COLO829 (cell line): ENCODE results near the gene FGF11.
"Not testable (repeated sequence)": the region's sequence is repeated elsewhere in the genome, so short reads cannot be mapped to it uniquely, and the experiment has no call there.

Experiments used
- DNase-seq: peaks from one replicate; pipeline ENCODE4 v3.0.0; 2012; ENCODE audit warnings: low spot score

The FGF11 gene

DNA sequence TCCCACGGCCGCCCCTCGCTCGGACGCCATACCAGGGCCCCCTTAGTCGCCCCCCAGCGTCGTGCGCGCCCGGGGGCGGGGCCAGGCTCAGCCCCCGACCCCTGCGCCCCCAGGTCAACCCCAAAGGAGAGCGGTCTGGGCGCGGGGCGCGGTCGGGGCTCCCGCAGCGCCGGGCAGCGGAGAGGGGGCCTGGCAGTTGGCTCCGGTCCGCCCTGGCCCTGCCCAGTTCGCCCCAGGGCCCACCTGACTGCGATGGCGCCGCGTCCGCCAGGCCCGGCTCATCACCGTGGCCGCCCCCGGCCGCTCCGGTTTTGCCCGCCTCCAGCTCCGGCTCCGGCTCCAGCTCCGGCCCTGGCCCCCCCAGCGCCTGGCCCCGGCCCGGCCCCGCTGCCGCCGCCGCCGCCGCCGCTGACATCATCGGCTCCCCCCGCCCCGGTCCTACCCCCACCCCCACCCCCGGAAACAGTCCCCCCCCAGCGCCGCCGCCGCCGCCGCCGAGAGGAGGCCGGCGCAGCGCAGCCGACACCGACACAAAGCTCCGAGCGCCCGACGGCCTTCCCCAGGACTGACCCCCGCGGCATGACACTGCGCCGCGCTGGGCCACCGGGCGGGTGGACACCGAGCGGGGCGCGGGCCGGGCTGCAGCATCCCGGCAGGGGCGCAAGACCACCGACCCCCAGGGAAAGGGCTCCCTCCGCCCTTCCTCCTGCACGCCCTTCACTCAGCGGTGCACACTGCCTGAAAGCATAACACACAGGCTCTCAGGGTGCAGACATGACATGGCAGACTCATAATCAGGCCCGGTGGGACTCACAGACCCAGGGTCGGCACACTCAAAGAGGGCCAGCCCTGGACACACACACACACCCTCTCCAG, 40.1 kb downstream of the FGF11 start, which contains the start of gene ZBTB4:
Gene ZBTB4, minus strand, starts transcription at position 419 of the 876 bp plus-strand sequence. CDS start 12,830 bp downstream, outside the sequence.
- DNase-seq: no peak

DNA sequence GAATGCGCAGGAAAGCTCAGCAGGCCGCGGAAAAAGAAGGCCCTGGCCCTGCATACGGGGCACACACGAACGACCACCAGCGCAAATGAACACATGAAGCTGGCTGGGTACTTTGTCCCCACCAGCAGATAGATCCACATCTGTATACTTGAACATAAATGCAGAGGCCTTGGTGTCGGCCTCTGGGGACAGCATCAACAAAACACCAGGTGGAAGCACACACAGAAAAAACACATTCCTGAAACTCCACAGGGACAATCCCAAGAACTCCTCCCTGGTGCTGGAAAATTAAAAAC, 40.7 kb downstream of the FGF11 start:
- no peak for DNase-seq

GRCh38 chr17:7481275-7481674, 42.0 kb downstream of the FGF11 start, which contains the start of gene SLC35G6:
Gene SLC35G6 (plus strand): TSS chr17:7481446. CDS start chr17:7481517, 71 bp downstream.
- DNase-seq: not testable (repeated sequence)

DNA sequence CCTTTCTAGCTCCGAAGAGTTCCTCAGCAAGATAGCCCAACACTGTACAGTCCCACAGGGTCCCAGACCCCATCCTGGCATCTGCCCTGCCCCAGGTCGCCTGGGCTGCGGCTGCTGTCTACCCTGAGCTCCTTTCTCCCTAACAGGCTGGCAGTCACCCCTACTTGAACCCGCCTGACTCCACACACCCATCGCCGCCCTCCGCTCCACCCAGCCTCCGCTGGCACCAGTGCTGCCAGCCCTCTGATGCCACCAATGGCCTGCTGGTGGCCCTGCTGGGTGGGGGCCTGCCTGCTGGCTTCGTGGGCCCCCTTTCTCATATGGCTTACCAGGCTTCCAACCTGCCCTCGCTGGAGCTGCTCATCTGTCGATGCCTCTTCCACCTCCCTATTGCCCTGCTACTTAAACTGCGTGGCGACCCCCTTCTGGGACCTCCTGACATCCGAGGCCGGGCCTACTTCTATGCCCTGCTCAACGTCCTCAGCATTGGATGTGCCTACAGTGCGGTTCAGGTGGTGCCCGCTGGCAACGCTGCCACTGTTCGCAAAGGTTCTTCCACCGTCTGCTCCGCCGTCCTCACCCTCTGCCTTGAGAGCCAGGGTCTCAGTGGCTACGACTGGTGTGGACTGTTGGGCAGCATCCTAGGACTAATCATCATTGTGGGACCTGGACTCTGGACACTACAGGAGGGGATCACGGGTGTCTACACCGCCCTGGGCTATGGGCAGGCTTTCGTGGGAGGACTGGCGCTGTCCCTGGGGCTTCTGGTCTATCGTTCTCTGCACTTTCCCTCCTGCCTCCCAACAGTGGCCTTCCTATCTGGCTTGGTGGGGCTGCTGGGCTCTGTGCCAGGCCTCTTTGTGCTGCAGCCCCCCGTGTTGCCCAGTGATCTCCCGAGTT, 42.8 kb downstream of the FGF11 start:
- DNase-seq: not testable (repeated sequence)

DNA sequence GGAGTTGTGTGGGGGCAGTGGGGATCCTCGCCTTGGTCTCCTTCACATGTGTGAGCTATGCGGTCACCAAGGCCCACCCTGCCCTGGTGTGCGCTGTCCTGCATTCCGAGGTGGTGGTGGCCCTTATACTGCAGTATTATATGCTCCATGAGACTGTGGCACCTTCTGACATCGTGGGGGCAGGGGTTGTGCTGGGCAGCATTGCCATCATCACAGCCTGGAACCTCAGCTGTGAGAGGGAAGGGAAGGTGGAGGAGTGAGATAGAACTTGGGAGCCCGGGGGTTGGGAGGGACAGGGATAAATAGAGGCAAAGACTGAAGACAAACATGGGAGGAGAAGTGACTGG, 43.4 kb downstream of the FGF11 start:
- DNase-seq: not testable (repeated sequence)

- DNase-seq: peak; percentile 96
Measured at GRCh38 chr17:7483255-7484066, 44.1 kb downstream of the FGF11 start.

- peak; percentile 100 for DNase-seq
Measured at GRCh38 chr17:7484067-7484918, 45.0 kb downstream of the FGF11 start, which contains the start of gene POLR2A. Gene POLR2A (plus strand): TSS chr17:7484366.

GRCh38 chr17:7484919-7485377, 45.6 kb downstream of the FGF11 start:
- no peak for DNase-seq

GRCh38 chr17:7486181-7486580, 46.9 kb downstream of the FGF11 start:
- no peak for DNase-seq

DNA sequence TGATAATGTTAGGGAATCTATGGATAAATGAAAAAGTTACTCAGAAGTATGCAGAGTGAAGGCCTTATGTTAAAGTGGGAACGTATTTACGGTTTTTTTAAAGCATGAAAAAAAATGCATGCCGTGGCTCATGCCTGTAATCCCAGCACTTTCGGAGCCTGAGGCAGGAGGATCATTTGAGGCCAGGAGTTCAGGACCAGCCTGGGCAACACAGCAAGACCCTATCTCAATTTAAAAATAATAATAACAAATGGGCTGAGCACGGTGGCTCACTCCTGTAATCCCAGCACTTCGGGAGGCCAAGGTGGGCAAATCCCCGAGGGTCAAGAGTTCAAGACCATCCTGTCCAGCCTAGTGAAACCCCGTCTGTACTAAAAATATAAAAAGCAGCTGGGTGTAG, 50.8 kb downstream of the FGF11 start:
- DNase-seq: no peak

GRCh38 chr17:7491583-7491982, 52.3 kb downstream of the FGF11 start:
- no peak for DNase-seq

DNA sequence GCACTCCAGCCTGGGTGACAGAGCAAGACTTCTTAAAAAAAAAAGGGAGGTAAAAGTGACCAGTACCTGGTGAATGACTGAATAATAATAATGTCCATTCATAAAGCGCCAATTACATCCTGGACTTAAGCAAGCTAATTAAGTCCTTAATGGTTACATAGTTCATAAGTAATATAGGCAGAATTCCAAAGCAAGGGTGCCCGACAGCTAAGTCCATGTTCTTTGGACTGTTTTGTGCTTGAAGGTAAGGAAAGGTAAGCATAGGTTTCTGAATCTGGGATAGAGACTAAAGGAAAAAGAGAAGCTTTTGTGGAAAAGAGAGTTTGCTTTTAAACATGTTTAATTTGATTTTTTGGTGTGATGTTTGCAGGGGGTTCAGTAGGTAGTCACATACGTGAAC, 54.6 kb downstream of the FGF11 start:
- no peak for DNase-seq
